ENCODE results near the gene TMTC2.

The TMTC2 gene

DNA sequence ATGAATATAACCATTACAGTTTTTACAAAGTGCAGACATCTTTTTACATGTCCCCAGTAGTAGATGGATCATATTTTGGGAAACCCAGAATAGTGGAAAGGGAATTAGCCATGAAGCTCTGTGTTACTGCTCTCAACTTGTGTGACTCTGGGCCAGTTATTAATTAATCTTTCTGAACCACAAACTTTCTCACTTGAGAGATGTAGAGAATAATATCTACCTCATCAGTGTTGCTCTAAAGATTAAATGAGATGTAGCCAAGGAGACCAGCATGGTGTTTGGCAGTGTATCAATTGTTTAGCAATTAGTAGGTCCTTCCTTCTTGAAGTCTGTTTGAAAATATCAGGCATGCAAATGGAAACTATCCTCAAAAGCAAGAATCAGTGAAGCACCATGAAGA lies 169.2 kb downstream of the TMTC2 start:
- DNase-seq = no peak

DNA sequence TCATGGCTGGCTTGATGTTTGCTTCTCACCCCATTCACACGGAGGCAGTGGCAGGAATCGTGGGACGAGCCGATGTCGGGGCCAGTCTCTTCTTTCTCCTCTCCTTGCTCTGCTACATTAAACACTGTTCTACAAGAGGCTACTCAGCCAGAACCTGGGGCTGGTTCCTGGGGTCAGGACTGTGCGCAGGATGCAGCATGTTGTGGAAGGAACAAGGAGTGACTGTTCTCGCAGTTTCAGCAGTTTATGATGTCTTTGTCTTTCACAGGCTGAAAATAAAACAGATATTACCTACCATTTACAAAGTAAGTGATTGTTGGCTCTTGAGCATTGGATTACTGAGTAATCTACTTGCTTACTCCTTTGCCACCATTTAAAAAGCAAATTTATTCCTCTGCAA lies 170.6 kb downstream of the TMTC2 start:
- DNase-seq = no peak

DNA sequence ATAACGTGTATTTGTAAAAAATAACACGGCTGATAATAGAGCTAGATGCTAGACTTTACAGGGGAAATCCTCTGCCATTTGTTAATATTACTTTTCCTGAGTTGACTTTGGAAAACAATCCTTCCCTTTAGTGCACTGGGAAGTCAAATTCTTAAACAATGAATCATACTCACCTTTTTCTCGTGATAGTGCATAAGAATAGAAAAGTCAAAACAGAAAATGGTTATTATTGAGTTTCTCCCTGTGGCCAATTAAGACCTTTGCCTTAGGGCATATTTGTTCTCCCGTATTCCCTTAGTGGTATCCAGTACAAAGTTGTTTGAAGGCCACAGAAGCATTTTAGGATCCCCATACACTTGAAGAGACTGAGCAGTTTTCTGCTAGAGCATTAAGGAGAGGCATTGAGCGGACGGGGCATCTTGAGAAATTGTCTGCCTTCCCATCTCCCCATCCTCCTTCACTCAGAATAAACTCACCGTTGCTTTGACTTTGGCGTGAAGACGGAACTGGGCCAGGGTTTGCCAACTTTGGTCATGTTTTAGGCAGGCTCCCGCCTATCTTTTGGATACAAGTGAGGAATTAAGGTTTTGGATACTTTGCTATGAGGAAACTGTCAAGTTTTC lies 171.3 kb downstream of the TMTC2 start:
- no peak for DNase-seq

DNA sequence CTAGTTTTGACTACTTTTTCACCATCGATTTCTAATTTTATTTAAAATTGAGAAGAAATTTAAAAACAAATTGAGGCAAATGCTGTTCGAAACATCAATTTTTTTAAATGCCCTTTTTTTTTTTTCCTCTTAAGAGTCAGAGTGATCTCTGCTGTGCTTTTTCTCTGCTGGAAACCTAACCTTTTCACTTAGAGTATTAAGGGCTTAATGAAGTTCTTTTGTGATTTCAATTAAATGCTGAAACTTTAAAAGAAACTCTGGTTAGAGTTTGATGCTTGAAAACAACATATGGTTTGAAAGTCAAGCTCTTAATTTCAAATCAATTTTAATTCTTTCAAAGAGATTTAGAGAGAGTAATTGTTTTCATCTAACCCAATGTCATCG lies 171.8 kb downstream of the TMTC2 start:
- no peak for DNase-seq

DNA sequence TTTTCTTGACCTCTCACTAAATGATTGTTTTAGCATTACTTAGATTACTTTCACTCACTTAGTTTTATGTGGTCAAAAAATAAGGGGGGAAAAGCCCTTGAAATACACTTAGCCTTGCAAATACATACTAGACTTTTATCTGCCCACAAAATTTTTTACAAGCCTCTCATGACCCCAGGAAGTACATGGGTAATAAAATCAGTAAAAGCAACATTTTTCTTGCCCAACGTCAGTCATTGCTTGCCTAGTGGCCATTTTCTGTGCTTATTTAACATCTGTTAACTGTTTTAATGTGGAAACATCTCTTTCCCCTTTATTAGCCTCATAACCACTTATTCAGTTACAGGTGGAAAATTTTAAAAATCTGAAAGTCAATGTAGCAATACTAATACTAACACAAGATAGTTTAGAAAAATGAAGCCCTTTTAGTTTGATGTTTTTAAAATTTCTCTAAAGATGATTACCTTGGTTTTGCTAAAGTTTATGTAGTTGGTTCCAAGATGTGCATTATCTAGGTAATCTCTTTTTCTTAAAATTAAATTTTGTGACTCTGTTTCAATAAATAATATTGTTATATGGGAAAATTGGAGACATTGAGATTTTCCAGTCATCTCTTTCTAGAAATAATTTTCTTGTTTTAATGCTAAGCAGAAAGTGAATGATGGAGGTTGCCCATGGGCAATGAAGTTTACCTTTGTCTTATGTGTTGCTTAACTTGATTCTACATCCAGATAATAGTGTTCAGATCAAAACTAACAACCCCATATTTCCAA lies 175.5 kb downstream of the TMTC2 start:
- no peak for DNase-seq

DNA sequence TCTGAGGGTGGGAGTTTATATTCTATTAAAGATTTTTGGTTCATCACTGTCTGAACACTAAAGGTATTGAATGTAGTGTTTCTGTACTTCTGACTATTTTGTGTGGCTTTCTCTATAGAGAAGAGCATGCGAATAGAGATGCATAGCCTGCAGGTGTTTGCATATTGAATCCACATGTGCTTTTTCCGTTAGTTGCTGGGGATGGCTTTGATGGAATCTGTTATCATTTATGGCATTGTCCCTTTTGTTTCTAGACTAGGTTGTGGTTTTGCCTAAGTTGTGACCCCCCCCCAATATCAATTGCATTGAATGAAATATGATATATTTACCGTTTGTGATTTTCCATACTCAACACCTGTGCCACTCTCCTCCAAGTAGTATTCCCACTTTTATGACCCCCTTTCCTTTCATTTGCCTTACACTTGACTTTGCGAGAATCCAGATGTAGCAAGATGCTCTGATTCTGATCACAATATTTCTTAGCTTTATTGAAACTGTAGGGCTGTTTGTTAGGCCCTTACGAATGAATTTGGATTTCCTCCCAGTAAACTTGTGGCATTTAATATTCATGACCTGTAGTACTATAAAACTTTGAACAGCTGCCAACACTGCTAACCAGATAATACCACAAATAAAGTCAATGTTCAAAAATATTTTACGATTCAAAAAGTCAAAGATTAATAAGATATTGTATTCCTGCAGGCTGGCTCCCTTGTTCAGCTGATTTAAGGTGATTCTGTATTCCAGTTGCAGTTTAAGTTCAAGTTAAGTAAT lies 176.4 kb downstream of the TMTC2 start:
- no peak for DNase-seq

DNA sequence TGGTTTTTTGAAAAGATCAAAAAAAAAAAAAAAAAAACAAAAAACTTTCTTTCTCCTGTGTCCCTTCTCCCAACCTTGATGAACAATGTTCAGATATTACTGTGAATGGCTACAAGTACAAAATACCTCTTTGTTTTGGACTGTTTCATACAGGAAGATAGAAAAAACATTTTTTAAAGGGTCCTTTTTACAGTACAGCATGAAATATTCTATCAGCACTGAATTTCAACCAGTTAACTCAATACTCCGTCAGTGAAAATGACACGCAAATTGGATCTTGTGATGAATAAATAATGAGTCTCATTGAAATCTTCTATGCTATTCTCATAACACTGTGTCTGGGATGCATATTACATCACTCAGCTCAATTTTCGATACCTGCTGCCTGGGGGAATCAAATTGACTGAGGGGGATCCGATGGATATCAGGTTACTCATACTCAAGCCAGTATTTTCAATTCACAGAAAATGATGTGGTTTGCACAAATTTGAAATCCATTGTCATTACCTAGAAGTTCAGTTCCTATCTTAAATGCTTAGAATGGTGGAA lies 179.6 kb downstream of the TMTC2 start:
- no peak for DNase-seq

DNA sequence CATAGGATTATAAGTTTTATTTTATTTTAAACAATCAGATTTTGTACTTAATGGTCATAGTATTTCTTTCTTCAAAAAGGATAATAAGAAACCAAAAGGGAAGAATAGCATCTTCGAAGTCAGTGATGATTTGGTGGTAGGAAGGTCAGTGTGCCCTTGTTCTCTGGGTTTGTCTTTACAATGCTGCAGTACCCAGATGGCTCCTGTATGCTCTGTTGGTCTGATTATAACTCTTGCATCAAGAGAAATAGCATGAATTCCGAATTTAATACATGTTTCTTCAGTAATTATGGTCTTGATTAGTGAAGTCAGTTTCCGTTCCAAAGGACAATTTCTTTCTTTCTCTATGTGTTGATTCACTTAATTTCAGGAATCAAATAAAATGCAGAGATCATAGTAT lies 180.2 kb downstream of the TMTC2 start:
- DNase-seq = no peak

DNA sequence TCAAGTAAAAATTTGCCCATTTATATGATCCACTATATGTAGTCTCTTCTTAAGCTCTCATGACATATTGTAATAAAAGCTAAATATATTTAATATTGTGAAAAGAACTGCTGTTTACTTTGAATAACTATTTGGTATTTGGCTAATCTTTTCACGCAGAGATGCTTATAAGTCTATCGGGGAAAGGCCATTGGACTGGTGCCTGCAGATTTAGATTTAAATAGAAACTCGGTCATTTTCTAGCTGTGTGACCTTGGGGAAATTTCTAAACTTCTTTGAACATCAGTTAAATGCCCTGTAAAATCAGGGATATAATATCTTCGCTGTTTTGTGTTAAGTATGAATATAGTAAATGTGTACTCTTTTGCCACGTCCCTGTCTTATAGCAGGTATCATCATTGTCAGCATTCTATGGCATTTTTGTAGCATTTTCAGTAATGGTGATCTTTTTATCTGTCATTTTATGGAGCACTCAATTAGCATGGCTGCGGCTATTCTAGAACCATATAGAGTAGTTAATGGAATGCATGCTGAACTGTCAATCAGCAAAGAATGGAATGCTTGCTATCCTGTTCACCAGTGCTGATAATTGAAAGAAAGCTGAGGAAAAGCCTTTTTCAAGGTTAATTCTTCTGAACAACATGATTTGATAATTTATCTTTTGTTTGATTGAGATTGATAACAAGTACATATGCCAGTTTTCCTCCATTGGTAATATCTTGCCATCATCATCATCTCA lies 181.2 kb downstream of the TMTC2 start:
- DNase-seq = no peak

DNA sequence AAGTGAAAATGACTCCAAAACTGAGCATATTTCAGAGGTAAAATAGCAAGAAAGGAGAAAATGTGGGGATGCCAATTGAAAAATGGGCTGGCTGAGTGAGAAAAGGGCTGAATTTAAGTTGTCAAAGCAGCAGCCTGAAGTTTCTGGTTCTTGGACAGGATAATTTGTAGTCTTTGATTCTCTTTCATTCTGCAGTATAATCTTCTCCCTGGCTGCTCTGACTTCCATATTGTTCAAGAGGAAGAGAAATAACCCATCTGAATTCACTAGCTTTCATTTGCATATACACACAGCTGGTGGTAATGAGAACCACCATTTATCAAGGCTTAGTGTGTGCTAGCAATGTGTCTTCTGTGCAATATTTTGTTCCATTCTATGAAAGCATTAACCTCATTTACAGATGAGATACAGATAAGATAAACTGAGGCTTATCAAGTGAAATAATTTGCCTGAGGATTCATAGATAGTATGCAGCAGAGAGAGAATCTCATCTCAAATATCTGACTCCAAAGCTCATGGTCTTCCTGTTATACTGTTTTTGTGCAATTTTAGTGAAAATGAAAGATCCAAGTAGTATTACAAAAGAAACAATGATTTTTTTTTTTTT lies 184.2 kb downstream of the TMTC2 start:
- DNase-seq = no peak

DNA sequence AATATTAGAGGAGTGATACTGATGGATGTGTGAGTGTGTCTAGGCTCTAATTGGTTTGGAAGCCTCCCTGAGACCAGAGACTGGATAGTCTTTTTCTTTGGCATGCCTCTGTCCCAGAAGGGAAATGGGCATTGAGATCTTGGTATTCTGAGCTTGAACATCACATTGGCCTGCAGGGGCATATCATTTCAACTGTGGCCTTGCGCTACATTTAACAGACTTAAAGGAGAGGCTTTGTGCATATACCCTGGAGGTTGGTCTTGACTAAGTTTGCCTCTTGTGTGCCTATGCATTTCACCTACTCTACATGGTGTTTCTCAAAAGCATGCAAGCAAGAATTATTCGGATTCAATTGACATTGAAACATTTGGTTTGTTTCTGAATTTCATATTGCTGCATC lies 185.4 kb downstream of the TMTC2 start:
- DNase-seq = no peak

DNA sequence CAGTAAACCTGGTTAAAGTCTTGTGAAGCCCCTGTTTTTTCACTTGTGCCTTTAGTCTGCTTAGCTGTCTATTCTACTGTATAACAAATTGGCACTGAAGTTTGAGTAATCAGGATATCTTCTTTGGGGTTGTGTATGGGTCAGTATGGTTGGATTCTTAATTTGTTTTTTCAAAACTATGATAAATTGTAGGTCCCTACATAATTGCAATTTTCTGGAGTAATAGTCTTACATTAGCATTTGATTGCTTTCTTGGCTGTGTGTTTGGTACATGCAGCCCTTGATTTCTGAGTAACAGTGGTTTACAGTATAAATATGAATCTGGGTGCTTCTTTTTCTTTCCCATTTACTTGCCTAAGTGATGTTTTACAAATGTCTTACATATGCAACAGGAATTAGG lies 186.6 kb downstream of the TMTC2 start:
- no peak for DNase-seq

DNA sequence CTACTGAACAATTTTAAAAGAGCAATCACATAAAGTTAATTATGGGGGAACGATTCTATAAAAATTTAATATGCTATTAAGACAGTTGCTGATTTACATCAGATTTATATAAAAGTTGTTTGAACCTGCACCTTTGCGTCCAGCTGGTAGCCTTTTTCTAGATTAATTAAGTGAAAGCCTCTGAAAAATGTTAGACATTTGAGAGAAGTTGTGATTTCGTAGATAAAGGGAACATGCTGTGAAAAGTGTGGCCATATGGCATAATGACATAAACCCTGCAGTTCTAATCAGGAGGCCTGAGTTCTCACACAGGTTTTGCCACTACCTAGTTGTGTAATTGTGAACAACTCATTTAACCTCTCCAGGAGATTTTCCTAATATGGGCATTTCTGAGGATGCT lies 187.2 kb downstream of the TMTC2 start:
- DNase-seq = no peak

DNA sequence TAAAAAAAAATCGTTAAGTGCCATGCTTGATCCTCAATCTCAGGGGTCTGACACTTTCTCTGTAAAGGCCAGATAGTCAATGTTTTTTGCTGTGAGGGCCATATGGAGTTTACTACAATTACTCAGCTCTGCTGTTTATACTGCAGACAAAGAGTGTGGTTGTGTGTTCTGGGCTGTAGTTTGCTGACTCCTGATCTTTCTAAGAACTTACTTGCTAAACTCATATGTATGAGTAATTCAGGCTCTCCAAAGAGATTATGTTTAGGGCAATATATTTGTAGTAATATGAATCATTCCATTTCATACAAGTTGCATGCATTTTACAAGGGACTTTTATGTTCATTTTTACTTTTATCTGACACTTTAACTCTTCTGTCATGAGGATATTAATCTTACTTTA lies 188.2 kb downstream of the TMTC2 start:
- no peak for DNase-seq

DNA sequence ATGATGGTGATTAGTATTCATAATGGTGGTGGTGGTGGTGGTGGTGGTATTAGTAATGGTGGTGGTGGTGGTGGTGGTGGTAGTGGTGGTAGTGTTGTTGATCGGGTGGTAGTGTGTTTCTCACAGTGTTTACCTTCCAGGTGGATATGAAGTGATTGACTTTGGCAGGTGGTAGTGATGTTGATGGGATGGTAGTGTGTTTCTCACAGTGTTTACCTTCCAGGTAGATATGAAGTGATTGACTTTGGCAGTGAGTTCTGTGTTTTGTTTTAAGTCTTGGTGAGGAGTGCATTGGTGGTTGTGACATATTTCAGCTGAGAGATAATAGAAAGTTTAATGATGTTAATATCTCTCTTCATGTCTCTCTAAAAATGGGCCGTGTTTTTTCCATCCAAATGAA lies 189.4 kb downstream of the TMTC2 start:
- no peak for DNase-seq

DNA sequence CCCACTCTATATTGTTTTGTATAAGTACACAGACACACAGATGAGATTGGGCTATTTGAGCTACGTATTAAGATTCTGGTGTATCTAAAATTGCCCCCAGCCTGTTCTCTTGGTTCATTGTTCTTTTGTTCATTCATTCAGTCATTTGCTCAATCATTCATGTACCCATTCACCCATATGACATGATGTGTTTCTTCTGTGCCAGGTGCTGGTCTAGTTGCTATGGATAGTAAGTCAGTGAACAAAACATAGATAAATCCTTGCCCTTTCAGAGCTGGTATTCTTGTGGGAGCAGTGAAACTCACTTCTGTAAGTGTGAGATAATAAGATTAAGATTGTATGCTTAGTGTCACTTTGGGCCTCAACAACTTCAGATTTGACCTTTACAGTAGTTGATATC lies 191.3 kb downstream of the TMTC2 start:
- no peak for DNase-seq

DNA sequence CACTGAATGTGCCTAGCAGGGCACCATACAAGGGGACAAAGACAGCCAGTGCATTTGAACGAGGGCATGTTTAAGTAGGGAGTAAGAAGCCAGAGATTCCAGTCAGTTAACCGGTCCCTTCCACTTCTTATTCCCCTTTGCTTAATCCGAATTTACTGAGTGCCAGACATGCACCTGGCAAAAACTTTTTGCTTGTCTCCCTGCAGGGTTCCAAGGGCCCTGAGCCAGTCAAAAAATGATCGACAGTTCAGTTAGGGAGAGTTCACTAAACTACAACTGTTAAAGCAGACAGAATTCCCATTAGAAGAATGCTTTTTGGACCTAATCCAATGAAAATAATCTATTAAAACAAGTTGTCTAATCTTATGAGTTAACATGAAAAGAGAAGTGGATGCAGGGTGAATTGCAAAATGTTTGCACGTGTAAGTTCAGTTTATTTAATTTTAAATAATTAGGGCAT lies 193.8 kb downstream of the TMTC2 start:
- DNase-seq = no peak

DNA sequence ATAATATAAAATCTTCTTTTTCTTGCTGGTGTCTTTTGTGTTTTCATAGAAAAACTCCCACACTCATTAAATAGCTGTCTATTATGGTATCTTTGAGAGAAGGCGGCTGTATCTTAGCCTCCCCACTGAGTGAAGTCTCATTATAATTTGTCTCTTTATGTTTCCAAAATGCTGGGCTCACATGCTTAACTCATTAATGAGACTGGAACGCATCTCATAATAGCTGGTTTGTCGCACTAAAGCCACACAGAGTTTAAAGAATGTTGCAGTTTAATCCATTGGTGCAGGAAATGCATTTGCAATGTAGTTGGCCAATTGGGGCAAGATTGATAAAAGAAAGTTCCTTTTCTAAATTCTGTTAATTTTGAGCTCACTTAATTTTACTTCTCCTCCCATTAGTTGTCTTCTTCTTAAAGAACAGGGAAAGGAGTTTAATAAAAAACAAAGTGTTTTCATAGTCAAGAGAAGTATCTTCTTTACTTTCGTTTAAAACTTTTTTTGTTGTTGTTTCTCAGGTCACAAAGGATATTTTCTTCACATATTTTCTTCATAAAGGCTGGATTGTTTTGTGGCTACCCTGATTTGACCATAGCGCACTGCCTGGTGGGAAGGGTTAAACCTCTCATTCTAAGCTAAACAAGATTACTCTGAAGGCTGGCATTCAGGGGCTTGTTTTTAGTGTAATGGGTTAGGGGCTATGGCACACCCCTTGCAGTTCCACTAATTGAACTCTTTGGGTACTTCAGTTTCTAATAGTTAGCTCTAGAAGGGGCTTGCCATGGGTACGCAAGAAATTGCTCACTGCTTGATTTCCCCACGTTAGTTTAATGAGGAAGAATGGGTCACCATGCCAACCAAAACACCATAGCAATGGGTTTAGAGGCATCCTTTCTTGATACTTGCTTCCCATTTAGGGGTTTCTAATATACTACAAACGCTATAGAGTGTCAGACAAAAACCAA lies 197.0 kb downstream of the TMTC2 start:
- no peak for DNase-seq

DNA sequence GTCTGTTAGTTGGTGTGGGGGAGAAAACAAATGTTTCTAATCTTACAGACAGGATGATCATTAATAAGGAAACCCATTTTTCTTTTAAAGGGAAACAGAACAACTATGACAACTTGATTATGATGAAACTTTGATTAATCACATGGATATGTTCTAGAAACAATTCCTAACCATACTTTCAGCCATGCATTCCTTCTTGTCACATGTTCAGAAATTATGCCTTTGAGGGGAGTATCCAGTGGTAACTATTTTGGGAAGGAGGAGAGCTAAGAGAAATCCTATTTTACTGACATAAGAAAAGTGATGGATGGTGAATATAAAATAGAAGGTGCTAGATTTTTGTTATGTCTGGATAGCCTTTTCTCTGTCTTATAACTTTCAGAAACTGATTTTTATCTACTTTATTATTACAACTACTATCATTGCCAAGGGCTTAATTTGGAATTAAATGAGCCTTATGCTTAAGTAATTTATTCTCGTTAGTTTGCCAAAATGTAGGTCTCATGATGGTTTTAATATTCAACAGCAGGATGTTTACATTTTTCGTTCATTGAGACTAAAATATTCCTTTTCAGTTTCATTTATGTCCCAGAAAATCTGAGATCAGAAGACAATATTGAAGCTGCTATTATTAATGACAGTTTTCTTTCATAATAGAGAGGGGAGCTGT lies 200.1 kb downstream of the TMTC2 start:
- no peak for DNase-seq

DNA sequence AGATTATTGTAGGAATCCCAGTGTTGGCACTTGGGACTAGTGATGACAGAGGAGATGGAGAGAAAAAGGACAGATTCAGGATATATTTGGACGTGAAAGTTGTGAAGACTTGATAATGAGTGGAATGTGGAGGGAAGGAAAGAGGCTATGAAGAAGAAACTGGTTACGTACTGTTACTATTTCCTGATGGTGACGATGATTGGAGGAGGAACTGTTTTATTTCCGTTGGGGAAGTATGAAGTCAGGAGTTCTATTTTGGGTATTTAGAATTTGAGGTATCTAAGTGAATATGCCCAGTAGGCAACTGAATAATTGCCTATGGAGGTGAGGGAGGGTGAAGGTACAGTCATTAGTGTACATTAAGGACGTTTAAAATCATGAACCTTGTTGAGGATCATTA lies 207.2 kb downstream of the TMTC2 start:
- DNase-seq = no peak

DNA sequence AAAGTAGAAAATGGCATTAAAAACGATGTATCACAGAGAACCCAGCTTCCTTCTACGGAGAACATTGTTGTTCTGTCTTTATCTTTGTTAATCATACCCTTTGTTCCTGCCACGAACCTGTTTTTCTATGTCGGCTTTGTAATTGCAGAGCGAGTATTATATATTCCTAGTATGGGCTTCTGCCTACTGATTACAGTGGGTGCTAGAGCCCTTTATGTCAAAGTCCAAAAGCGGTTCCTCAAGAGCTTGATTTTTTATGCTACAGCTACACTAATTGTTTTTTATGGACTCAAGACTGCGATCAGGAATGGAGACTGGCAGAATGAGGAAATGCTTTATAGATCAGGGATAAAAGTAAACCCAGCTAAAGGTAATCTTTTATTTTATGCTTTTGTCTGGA lies 209.6 kb downstream of the TMTC2 start:
- no peak for DNase-seq

Measured in stimulated activated CD4-positive, alpha-beta T cell treated with anti-CD3 and anti-CD28 coated beads, Interleukin-12 subunit alpha, Interleukin-12 subunit beta, amount 100 ng/mL, for 4 hours (primary cell).